Glutamatergic neuron (in vitro differentiated cells): Measurements from ENCODE around the gene ZFP42. TPM values are rescaled to one million over a fixed set of nuclear protein-coding genes. Genes with fewer than 3 reads are reported as not detected.
"Not testable (repeated sequence)": the region's sequence is repeated elsewhere in the genome, so short reads cannot be mapped to it uniquely, and the experiment has no call there.

Experiments
- DNase-seq: peaks from one replicate; pipeline ENCODE4 v3.0.0; 2022
- H3K27ac Mint-ChIP-seq: one replicate; pipeline ENCODE4 v1.8.0; 2020; ENCODE audit warnings: mild to moderate bottlenecking, mixed read lengths, inconsistent platforms; ENCODE audit not compliant: unreplicated experiment
- H3K27me3 Mint-ChIP-seq: one replicate; pipeline ENCODE4 v1.8.0; 2020; ENCODE audit warnings: mild to moderate bottlenecking, moderate library complexity, mixed read lengths, inconsistent platforms; ENCODE audit not compliant: unreplicated experiment
- H3K36me3 Mint-ChIP-seq: one replicate; pipeline ENCODE4 v1.8.0; 2020; ENCODE audit warnings: mild to moderate bottlenecking, mixed read lengths, inconsistent platforms; ENCODE audit not compliant: unreplicated experiment
- H3K4me1 Mint-ChIP-seq: one replicate; pipeline ENCODE4 v1.8.0; 2020; ENCODE audit warnings: mild to moderate bottlenecking, low read depth, mixed read lengths, inconsistent platforms; ENCODE audit not compliant: unreplicated experiment
- H3K4me3 Mint-ChIP-seq: one replicate; pipeline ENCODE4 v1.8.0; 2020; ENCODE audit warnings: mild to moderate bottlenecking, mixed read lengths, inconsistent platforms; ENCODE audit not compliant: unreplicated experiment
- H3K9me3 Mint-ChIP-seq: one replicate; pipeline ENCODE4 v1.8.0; 2020; ENCODE audit warnings: mild to moderate bottlenecking, moderate library complexity, mixed read lengths, inconsistent platforms; ENCODE audit not compliant: unreplicated experiment
- CTCF ChIP-seq: fragments of 200-600 bp; sonication (generic); IDR thresholded peaks from one replicate; pipeline ENCODE4 v1.5.0; 2021; ENCODE audit not compliant: partially characterized antibody, unreplicated experiment
- total RNA-seq: library from RNA; stranded (reverse); fragmentation: NEBNext Ultra II Directional; extraction: Animal tissue kit (Norgen Biotek cat#: 25700); gene quantifications from one replicate; pipeline ENCODE4 v1.2.1, GENCODE V29; 2021; ENCODE audit not compliant: unreplicated experiment

Gene ZFP42
- total RNA-seq, 1 donor from 2014 or later, result 17.4 TPM

DNA sequence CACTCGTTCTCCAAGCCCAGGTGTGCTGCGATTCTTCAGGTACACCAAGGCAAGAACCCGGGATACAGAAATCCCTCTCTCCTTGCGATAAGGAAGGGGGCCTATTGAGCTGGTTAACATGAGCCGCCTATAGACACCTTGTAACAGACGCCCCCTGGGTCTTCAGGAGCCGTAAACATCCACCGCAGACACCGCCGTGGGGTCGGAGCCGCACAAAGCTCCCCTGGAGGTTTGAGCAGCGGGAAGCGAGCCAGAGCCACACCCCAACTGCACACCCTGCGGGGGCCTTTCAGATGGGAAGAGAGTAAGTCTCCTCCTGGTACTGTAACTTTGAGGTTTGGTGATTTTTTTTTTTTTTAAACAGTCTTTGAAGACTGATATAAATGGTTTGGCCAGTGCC, 46.6 kb downstream of the ZFP42 start:
- H3K4me1 Mint-ChIP-seq, result peaks cover 2% of the 10 kb centered on the region
- H3K27me3 Mint-ChIP-seq, result peaks cover 2% of the 10 kb centered on the region
- H3K4me3 Mint-ChIP-seq, result no peak overlapping the region
- no peak for TF ChIP-seq CTCF
- H3K27ac Mint-ChIP-seq, result no peak overlapping the region
- no peak for DNase-seq
- no peaks in the 10 kb centered on the region for H3K36me3 Mint-ChIP-seq
- peaks cover 3% of the 10 kb centered on the region for H3K9me3 Mint-ChIP-seq

DNA sequence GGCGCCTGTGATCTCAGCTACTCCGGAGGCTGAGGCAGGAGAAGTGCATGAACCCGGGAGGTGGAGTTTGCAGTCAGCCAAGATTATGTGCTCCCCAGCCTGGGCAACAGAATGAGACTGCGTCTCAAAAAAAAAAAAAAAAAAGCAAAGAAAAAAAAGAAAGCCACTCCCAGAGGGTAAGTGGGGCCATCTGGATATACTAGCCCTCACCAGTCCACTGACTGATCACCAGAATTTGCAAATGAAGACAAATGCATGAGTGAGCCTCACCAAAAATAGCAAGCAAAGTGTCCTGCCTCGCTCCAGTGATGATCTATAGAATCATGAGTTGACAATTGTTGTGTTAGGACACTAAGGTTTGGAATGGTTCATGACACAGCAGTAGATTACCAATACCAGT, 47.6 kb downstream of the ZFP42 start:
- Mint-ChIP-seq H3K9me3 (peaks cover 3% of the 10 kb centered on the region), H3K4me3 (no peak overlapping the region), H3K36me3 (no peaks in the 10 kb centered on the region), H3K4me1 (peaks cover 2% of the 10 kb centered on the region), H3K27me3 (peaks cover 2% of the 10 kb centered on the region), H3K27ac (no peak overlapping the region)
- TF ChIP-seq CTCF, result no peak
- no peak for DNase-seq

DNA sequence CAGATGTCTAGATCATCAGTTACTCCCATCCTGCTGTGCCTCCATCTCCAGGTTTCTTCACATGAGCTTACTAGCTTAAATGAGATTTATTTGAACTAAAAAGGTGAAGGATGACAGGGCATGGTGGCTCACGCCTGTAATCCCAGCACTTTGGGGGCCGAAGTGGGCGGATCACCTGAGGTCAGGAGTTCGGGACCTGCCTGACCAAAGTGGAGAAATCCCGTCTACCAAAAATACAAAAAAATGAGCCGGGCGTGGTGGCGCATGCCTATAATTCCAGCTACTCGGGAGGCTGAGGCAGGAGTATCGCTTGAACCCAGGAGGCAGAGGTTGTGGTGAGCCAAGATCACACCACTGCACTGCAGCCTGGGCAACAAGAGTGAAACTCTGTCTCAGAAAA, 49.9 kb downstream of the ZFP42 start:
- not testable (repeated sequence) for H3K27ac Mint-ChIP-seq, DNase-seq, H3K36me3 Mint-ChIP-seq, H3K9me3 Mint-ChIP-seq, H3K4me1 Mint-ChIP-seq, H3K27me3 Mint-ChIP-seq, H3K4me3 Mint-ChIP-seq

DNA sequence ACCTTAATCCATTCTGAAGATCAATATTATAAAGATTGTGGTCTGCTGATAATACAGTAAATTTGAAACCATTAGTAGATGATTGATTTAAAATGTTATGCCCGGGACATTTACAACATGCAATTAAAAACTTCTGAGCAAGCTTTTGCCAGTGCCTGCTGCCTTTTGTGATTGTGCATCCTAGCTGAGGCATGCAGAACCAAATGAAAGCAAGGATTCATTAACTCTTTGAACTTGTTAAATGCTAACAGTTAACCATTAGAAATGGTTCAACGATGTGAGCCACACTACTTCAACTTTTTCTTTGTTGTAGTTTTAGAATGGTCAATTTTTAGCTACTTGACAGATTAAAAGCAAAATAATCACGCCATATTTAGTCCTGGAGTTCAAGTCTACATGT, 51.1 kb downstream of the ZFP42 start:
- TF ChIP-seq CTCF, result no peak
- H3K36me3 Mint-ChIP-seq, result no peaks in the 10 kb centered on the region
- H3K27me3 Mint-ChIP-seq, result peaks cover 2% of the 10 kb centered on the region
- peaks cover 6% of the 10 kb centered on the region for H3K4me1 Mint-ChIP-seq
- H3K27ac Mint-ChIP-seq, result no peak overlapping the region
- no peak for DNase-seq
- peaks cover 3% of the 10 kb centered on the region for H3K9me3 Mint-ChIP-seq
- no peak overlapping the region for H3K4me3 Mint-ChIP-seq

DNA sequence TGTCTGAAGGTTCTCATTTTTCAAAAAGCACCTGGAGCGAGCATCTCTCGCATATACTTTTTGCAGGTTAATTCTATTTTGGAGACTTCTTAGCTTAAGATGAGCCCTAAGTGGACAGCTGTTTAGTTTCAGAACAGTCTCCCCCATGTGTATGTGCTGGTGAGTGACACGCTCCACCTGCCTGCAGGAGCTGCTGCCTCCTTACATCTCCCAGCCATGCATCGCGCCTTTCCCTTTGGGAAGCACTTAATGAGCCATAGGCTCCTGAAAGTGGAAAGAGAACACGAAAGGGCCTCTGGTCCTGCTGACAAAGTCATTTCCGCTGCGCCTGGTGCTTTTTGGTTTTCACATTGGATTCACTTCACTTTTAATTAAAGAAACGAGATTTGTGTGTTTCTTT, 57.7 kb downstream of the ZFP42 start:
- TF ChIP-seq CTCF, result no peak
- no peak overlapping the region for H3K4me3 Mint-ChIP-seq
- peaks cover 1% of the 10 kb centered on the region for H3K9me3 Mint-ChIP-seq
- DNase-seq, result peak; percentile 34
- no peak overlapping the region for H3K27ac Mint-ChIP-seq
- H3K4me1 Mint-ChIP-seq, result peaks cover 11% of the 10 kb centered on the region
- H3K36me3 Mint-ChIP-seq, result no peaks in the 10 kb centered on the region
- no peaks in the 10 kb centered on the region for H3K27me3 Mint-ChIP-seq

Other genes starting within 250 kb of the ZFP42 start
- gene TRIML2, start 113.8 kb downstream of the ZFP42 start, total RNA-seq, result not detected
- not detected for gene TRIML1, start 143.7 kb downstream of the ZFP42 start, total RNA-seq